ENCODE measurements around the gene FTH1. TPM values are rescaled to one million over a fixed set of nuclear protein-coding genes. Genes with fewer than 3 reads are reported as not detected.

Gene FTH1
- polyA plus RNA-seq, 1 donor: 2,056 TPM

- no peak for DNase-seq
These were observed 18.4 kb upstream of the FTH1 start for GRCh38 chr11:61985869-61986268.

GRCh38 chr11:61983419-61983818, 16.0 kb upstream of the FTH1 start:
- no peak for DNase-seq

GRCh38 chr11:61980783-61981541, 13.5 kb upstream of the FTH1 start:
- DNase-seq: no peak

- no peak for DNase-seq
These were observed 11.5 kb upstream of the FTH1 start for GRCh38 chr11:61978703-61979661.

- no peak for DNase-seq
These were observed 9.5 kb upstream of the FTH1 start for GRCh38 chr11:61976813-61977475.

GRCh38 chr11:61976420-61976800, 9.0 kb upstream of the FTH1 start:
- no peak for DNase-seq

GRCh38 chr11:61975638-61976419, 8.4 kb upstream of the FTH1 start:
- DNase-seq: no peak

- DNase-seq: no peak
These were observed 7.6 kb upstream of the FTH1 start for GRCh38 chr11:61974766-61975631.

GRCh38 chr11:61973476-61974162, 6.2 kb upstream of the FTH1 start:
- DNase-seq: no peak

GRCh38 chr11:61972672-61973475, 5.4 kb upstream of the FTH1 start:
- no peak for DNase-seq

GRCh38 chr11:61972112-61972671, 4.8 kb upstream of the FTH1 start:
- no peak for DNase-seq

GRCh38 chr11:61971248-61972111, 4.0 kb upstream of the FTH1 start:
- peak; percentile 95 for DNase-seq

GRCh38 chr11:61969838-61970662, 2.6 kb upstream of the FTH1 start:
- no peak for DNase-seq

- DNase-seq: no peak
These were observed 1.9 kb upstream of the FTH1 start for GRCh38 chr11:61969391-61969758.

GRCh38 chr11:61968758-61969390, 1.4 kb upstream of the FTH1 start:
- DNase-seq: no peak

- DNase-seq: no peak
These were observed 707 bp upstream of the FTH1 start for GRCh38 chr11:61967924-61968757.
